GM19025 (cell line): ENCODE measurements around the gene MEGF10.
A peak's percentile ranks its signal among the peaks of the same experiment; 100 is the strongest.

Experiments
- ATAC-seq: cut with Tn5 transposase; IDR thresholded peaks from one replicate; pipeline ENCODE4 v1.9.1; 2021; ENCODE audit warnings: mild to moderate bottlenecking, low read depth, moderate library complexity; ENCODE audit not compliant: unreplicated experiment

MEGF10 gene

DNA sequence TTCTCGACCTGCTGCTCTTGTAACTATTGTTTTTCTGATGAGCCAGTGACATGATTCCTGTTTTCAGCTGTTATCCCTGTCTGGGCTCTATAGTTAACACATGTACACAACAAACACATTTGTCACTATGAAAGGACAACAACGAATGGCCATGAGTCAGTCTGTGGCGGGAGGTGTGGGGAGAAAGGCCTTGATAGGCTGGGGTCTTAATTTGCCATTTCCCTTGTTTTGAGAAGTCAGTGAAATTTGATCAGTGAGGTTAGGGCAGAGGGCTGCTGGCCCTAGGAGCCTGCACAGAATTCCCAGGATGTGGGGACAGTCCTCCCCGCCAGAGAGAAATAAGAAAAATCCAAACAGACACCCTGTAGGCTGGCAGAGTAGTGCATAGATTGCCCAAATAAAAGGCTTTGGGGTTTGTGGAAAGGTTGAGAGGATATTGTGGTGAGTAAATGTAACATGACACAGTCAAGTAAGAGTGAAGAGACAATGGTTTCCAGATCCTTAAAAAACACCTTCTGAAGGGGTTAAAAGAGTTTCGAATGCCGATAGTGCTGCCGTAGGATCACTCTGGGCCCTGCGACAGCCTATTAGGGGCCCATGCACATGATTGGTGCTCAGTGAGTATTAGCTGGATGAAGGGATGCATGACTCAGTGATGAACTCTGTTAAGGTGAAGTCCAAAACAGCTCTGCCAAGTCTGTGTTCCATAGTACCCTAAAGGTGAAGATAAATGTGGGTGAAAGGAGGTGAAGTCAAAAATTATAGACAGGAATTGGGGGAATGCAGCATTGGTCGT, 115.9 kb downstream of the MEGF10 start:
- ATAC-seq: no peak

- ATAC-seq: no peak
These were observed 118.8 kb downstream of the MEGF10 start for GRCh38 chr5:127409246-127409917.

GRCh38 chr5:127409921-127410675, 119.5 kb downstream of the MEGF10 start:
- ATAC-seq: no peak

DNA sequence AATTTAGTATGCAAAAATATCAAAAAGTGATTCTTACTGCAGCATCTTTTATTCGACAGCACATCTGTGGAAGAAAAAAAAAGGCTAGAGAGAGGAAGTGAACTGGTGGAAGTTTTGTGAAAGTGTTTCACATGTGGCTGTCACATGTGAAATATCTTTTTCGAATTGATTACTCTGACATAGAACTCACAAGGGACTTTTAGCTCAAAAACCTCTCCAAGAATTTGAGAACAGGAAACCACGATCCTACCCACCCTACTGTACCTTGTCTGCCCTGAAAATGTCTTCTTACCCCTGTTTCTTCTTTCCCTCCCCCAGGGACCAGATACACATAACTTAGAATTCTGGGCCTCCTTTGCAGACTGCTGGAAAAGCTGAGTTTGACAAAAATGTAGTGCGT, 120.4 kb downstream of the MEGF10 start:
- ATAC-seq: peak; percentile 70

DNA sequence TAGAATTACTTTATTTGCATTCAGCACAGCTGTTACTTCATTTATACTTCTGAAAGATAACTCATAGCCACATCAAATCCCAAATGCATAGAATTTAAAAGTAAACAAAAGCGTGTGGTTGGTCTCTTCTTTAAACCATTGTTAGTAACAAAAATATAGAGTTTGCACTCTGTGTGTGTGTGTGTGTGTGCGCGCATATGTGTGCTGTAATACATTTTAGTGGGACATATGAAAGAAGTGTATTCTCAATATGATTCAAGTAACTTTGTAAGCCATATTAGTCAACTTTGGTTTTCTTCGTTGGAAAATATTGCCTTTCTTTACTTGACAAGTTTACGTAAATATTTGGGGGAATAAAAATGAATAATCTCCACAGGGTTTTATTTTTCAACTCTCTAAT, 120.8 kb downstream of the MEGF10 start:
- ATAC-seq: no peak

- no peak for ATAC-seq
These were observed 122.1 kb downstream of the MEGF10 start for GRCh38 chr5:127412698-127413097.

GRCh38 chr5:127415034-127415433, 124.4 kb downstream of the MEGF10 start:
- no peak for ATAC-seq

- ATAC-seq: no peak
These were observed 126.3 kb downstream of the MEGF10 start for GRCh38 chr5:127416906-127417305.

DNA sequence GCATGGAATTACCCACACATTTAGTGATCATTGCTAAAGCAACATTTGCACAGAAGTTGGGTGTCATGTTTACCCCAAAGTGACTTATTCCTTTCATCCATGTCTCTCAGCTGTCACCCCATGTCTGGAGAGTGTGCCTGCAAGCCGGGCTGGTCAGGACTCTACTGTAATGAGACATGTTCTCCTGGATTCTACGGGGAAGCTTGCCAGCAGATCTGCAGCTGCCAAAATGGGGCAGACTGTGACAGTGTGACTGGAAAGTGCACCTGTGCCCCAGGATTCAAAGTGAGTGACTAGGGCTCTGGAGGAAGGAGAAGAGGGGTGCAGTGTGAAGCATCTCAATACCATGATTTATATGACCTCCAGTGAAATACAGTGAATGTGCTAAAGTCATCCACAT, 126.9 kb downstream of the MEGF10 start:
- ATAC-seq: no peak

DNA sequence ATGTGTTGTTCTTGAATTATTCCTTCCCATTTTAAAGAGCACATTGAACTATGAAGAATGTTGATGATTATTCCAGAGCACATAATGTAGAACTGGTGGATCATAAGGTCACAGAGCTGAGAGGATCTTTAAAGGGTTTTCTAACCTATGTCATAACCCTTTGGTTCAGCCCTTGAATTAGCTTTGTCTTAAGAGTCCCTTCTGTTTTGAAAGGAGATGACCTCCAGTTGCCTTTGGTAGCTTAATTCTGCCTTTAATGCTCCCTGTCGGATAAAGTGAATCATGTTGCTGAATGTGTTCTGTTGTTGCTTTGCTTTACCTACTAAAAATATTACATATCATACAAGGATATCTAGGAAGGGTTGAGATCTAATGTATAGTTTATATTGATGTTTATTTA, 127.8 kb downstream of the MEGF10 start:
- no peak for ATAC-seq

DNA sequence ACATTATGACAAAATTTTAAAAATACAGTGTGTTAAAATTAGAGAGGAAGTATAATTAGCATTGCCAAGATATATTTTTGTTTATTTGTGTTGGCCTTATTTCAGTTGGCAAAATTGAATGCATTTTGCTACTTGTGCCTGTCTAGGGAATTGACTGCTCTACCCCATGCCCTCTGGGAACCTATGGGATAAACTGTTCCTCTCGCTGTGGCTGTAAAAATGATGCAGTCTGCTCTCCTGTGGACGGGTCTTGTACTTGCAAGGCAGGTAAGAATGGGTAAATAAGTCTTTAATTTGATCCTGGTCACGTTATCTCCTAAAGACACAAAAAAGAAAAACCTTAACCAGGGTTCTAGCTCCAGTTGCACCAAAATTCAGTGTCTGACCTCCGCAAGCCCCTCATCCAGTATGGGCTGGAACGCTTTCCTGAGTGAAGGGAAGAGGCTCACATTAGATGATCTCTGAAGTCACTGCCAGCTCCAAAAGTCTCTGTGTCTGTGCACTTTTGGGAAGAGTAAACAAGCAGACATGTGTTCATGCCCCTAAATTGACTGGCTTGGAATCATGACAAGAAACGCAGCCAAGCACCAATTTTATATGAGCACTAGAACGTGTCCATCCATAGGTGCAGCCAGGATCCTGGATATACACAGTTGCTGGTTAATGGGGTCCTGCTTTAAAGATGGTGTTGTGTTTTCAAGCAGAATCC, 128.5 kb downstream of the MEGF10 start:
- no peak for ATAC-seq

DNA sequence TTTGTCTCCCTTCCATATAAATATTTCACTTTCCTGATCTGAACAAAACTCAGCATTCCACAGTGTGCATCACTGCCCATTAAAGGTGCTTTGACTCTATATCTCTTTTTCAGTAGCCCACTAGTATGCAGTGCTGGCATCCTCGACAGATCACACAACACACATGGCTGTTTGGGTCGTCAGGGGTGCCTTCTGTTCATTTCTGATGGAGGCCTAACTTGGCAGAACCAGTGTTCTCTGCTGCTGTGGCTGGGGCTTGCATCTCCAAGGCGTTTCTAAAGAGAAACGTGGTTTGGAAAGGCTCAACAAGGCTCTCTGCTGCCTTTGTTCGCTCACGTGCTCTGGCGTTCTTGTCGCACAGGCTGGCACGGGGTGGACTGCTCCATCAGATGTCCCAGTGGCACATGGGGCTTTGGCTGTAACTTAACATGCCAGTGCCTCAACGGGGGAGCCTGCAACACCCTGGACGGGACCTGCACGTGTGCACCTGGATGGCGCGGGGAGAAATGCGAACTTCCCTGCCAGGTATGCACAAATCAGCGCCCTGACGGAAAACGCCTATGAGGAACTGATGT, 129.2 kb downstream of the MEGF10 start:
- no peak for ATAC-seq

GRCh38 chr5:127420758-127421157, 130.2 kb downstream of the MEGF10 start:
- ATAC-seq: no peak

DNA sequence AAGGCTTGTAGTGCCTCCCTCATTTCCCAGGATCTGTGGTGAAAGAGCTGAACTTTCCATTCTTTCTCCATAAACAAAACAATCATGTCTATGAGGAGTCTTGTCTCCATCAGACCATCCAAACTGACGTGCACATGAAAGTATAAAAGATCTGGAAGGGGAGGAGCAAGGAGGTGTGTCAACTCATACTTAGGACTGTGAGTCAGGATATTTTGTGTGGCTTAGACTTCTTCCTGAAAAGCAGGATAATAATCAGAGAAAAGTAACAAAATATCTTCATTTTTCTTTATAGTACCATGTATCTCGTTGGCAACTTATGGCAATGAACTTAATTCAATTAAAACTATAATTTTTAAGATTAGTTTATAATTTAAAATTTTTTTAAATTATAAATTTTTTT, 130.9 kb downstream of the MEGF10 start:
- ATAC-seq: no peak

DNA sequence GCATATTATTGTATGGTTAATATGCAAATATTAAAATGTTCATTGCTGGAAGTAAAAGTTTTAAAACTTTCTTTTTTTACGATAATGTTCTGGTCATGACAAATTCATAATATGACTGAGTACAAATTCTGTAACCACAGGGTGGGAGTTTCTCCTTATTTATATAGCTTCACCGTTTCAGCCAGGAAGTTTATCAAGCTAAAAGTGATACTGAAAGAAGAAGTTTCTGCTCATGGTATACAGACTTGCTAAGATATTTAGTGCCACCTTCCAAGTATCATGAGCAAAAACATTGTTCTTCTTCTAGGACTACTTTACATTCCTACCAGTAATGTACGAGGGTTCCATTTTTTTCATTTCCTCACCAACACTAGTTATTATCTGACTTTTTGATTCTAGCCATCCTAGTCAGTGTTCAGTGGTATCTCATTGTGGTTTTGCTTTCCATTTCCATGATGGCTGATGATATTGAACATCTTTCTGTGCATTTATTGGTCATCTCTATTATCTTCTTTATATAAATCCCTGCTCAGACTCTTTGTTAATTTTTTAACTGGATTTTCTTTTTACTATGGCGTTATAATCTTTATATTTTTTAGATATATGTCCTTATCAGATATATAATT, 132.7 kb downstream of the MEGF10 start:
- ATAC-seq: no peak

DNA sequence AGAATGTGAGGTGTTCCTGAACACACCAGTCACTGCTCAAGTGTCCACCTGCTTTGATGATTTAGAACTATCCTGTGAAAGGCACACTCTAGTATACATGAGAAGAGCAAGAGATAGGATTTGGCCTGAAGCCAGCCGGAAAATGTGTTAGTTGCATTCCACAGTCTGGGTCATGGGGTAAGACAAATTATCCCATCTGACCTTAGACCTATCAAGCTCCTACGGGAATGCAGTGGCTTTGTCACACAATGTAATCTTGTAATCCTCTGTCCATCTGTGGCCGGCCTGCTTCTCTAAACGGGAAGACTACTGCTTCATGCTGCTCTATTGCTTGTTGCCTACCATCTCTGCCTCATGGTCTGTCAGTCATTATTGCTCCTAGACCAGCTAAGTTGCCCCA, 134.4 kb downstream of the MEGF10 start:
- ATAC-seq: no peak

DNA sequence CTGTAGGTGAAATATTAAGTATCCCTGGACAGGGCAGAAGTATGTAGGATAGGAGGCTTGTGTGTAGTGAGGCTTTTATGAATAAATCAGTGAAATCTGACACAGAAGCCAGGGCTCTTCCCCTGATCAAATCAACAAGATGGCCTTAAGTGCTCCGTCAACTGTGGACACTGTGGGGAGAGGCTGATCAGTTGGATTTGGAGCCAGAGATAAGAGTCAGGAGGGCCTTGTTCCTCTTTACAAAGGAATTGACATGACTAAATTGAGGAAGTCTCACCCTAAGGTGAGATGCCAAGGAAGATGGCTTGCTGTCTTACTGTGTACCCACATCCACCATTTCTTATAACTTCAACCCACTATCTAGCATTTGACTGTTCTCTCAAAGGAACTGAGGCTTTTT, 135.3 kb downstream of the MEGF10 start:
- no peak for ATAC-seq

GRCh38 chr5:127426661-127427060, 136.1 kb downstream of the MEGF10 start:
- ATAC-seq: no peak

DNA sequence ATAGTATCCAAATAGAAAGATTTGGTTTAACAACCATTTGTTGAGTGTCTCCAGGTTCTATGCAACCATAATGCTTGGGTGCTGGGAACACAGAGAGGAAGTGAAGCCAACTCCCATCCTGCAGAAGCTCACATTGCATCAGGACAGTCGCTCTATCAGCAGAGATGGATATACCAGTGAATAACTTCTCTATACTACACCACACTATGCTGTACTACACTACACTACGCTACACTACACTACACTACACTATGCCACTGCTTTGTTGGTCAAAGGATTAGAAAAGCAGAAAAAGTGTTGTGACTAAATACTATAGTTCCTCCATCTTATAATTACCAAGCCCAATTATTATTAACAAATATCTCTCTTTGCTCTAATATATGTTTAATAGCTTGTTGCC, 137.7 kb downstream of the MEGF10 start:
- no peak for ATAC-seq

DNA sequence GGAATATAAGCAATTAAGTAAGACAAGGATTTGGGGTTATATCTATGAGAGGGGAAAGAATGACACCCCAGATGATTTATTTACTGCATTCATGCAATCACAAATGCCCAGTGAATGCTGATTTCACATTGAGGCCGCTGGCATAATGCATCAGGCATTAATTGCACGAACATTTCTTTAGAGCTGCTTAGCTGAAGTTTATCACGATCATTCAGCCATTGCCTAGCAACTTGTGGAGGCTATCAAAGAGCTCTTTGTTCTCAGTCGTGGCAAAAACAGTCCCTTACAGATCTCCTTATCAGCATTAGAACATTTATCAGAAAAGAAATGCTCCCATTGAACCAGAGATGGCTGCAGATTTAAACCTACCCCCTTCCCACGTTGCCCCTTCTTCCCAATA, 138.2 kb downstream of the MEGF10 start:
- ATAC-seq: no peak
